HUES48 (cell line): ENCODE measurements around the gene ZFR.

ENCODE experiments used
- H3K27ac ChIP-seq: one replicate; pipeline ENCODE4 v1.7.0; 2013; ENCODE audit warnings: low read depth, low read length, inconsistent platforms
- H3K27me3 ChIP-seq: 2 replicates; pipeline ENCODE4 v1.6.1; 2013; ENCODE audit warnings: mild to moderate bottlenecking, low read length; ENCODE audit not compliant: control insufficient read depth, insufficient read depth
- H3K36me3 ChIP-seq: 2 replicates; pipeline ENCODE4 v1.6.1; 2013; ENCODE audit warnings: low read length; ENCODE audit not compliant: control insufficient read depth, insufficient read depth
- H3K4me1 ChIP-seq: 2 replicates; pipeline ENCODE4 v1.6.1; 2013; ENCODE audit warnings: mild to moderate bottlenecking, low read length; ENCODE audit not compliant: control insufficient read depth, insufficient read depth
- H3K4me3 ChIP-seq: 2 replicates; pipeline ENCODE4 v1.5.1; 2013; ENCODE audit warnings: mild to moderate bottlenecking, low read depth, low read length
- H3K9ac ChIP-seq: 2 replicates; pipeline ENCODE4 v1.6.1; 2013; ENCODE audit warnings: mild to moderate bottlenecking, low read depth, low read length, moderate library complexity
- H3K9me3 ChIP-seq: 2 replicates; pipeline ENCODE4 v1.6.1; 2013; ENCODE audit warnings: low read length; ENCODE audit not compliant: control insufficient read depth, insufficient read depth

Gene ZFR

GRCh38 chr5:32309761-32310160 lies 134.8 kb downstream of the ZFR start:
- H3K27ac ChIP-seq, result no peak overlapping the region
- H3K36me3 ChIP-seq, result peaks cover 4% of the 10 kb centered on the region
- H3K4me3 ChIP-seq, result no peak overlapping the region
- peaks cover 10% of the 10 kb centered on the region for H3K4me1 ChIP-seq
- no peak overlapping the region for H3K9ac ChIP-seq
- no peaks in the 10 kb centered on the region for H3K27me3 ChIP-seq
- no peaks in the 10 kb centered on the region for H3K9me3 ChIP-seq

- H3K9me3 ChIP-seq, result no peaks in the 10 kb centered on the region
- H3K9ac ChIP-seq, result no peak overlapping the region
- peaks cover 10% of the 10 kb centered on the region for H3K4me1 ChIP-seq
- no peak overlapping the region for H3K27ac ChIP-seq
- no peaks in the 10 kb centered on the region for H3K27me3 ChIP-seq
- H3K4me3 ChIP-seq, result no peak overlapping the region
- H3K36me3 ChIP-seq, result peaks cover 4% of the 10 kb centered on the region
Measured at GRCh38 chr5:32308946-32309345, 135.6 kb downstream of the ZFR start.

- Histone ChIP-seq H3K4me3 (no peak overlapping the region), H3K9me3 (no peaks in the 10 kb centered on the region), H3K36me3 (peaks cover 4% of the 10 kb centered on the region), H3K27me3 (no peaks in the 10 kb centered on the region), H3K9ac (no peak overlapping the region), H3K4me1 (peaks cover 21% of the 10 kb centered on the region), H3K27ac (no peak overlapping the region)
Measured at GRCh38 chr5:32307769-32308194, 136.8 kb downstream of the ZFR start.

- H3K4me1 ChIP-seq, result peaks cover 26% of the 10 kb centered on the region
- no peak overlapping the region for H3K4me3 ChIP-seq
- H3K36me3 ChIP-seq, result peaks cover 4% of the 10 kb centered on the region; the same call in 1 of the 2 replicates
- H3K9ac ChIP-seq, result no peak overlapping the region
- no peaks in the 10 kb centered on the region for H3K9me3 ChIP-seq
- H3K27ac ChIP-seq, result no peak overlapping the region
- H3K27me3 ChIP-seq, result no peaks in the 10 kb centered on the region
Measured at GRCh38 chr5:32304622-32305021, 139.9 kb downstream of the ZFR start.
